GM12864 (cell line): ENCODE results near the gene MEIOSIN.

Experiments
- DNase-seq: peaks from one replicate; pipeline ENCODE4 v3.0.0-alpha.2; 2011; ENCODE audit warnings: low read depth
- H3K4me3 ChIP-seq: 2 replicates; pipeline ENCODE4 v1.5.1; 2011; ENCODE audit warnings: mild to moderate bottlenecking, low read depth, low read length, control low read depth
- TF ChIP-seq, protein P1 (sequence below): IDR thresholded peaks from 2 replicates; pipeline ENCODE4 v1.5.1; 2011; ENCODE audit warnings: low read depth, mild to moderate bottlenecking, moderate library complexity, low read length, control low read depth, inconsistent platforms; ENCODE audit errors: missing control alignments

MEIOSIN gene

DNA sequence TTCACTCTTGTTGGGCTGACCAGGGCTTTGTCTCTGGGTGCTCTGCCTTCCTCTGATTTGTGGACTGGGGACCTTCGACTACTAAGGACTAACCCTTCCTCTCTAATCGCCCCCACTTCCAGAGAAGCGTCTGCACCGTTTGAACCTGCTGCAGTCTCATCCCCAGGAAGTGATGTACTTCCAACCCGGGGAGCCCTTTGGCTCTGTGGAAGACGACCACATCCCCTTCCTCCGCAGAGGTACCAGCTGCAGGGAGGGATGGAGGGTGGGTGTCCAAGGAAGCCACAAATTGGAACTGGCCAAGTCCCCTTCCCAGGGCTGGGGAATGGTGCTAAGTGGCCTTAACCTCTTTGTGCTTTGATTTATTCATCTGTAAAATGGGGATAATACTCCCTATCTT is 31.6 kb upstream of the MEIOSIN start:
- TF ChIP-seq, protein P1, sequence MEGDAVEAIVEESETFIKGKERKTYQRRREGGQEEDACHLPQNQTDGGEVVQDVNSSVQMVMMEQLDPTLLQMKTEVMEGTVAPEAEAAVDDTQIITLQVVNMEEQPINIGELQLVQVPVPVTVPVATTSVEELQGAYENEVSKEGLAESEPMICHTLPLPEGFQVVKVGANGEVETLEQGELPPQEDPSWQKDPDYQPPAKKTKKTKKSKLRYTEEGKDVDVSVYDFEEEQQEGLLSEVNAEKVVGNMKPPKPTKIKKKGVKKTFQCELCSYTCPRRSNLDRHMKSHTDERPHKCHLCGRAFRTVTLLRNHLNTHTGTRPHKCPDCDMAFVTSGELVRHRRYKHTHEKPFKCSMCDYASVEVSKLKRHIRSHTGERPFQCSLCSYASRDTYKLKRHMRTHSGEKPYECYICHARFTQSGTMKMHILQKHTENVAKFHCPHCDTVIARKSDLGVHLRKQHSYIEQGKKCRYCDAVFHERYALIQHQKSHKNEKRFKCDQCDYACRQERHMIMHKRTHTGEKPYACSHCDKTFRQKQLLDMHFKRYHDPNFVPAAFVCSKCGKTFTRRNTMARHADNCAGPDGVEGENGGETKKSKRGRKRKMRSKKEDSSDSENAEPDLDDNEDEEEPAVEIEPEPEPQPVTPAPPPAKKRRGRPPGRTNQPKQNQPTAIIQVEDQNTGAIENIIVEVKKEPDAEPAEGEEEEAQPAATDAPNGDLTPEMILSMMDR, result no peak
- H3K4me3 ChIP-seq, result no peak overlapping the region
- DNase-seq, result no peak

DNA sequence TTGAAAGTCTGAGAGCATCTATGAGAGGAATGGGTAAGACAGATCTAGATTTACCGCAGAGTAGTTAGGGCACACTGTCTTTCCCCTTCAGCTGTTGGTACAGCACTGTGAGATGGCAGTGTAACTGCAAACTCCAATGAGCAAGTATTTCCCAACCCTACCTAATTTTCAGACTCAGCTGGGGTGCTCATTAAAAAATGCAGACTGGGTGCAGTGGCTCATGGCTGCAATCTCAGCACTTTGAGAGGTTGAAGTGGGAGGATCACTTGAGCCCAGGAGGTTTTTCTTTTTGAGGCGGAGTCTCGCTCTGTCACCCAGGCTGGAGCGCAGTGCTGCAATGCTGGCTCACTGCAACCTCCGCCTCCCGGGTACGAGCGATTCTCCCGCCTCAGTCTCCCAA is 28.1 kb upstream of the MEIOSIN start:
- TF ChIP-seq, protein P1, result no peak
- no peak for DNase-seq
- no peak overlapping the region for H3K4me3 ChIP-seq

DNA sequence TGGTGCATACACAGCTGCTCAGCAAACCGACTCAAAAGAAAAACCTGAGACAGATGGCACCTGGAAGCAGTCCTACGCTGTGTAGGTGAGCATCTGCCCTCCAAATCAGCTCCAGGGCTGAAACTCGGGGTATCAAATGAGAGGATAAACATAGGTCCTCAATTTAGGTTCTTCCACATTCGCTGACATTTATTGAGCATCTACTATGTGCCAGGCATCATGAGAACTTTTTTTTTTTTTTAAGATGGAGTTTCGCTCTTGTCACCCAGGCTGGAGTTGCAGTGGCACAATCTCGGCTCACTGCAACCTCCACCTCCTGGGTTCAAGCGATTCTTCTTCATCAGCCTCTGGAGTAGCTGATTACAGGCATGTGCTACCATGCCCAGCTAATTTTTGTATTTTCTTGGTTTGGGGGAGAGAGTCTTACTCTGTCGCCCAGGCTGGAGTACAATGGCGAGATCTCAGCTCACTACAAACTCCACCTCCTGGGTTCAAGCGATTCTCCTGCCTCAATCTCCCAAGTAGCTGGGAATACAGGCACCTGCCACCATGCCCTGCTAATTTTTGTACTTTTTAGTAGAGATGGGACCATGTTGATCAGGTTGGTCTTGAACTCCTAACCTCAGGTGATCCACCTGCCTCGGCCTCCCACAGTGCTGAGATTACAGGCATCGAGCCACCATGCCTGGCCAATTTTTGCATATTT is 27.4 kb upstream of the MEIOSIN start:
- no peak for DNase-seq
- TF ChIP-seq, protein P1, result no peak
- H3K4me3 ChIP-seq, result no peak overlapping the region

DNA sequence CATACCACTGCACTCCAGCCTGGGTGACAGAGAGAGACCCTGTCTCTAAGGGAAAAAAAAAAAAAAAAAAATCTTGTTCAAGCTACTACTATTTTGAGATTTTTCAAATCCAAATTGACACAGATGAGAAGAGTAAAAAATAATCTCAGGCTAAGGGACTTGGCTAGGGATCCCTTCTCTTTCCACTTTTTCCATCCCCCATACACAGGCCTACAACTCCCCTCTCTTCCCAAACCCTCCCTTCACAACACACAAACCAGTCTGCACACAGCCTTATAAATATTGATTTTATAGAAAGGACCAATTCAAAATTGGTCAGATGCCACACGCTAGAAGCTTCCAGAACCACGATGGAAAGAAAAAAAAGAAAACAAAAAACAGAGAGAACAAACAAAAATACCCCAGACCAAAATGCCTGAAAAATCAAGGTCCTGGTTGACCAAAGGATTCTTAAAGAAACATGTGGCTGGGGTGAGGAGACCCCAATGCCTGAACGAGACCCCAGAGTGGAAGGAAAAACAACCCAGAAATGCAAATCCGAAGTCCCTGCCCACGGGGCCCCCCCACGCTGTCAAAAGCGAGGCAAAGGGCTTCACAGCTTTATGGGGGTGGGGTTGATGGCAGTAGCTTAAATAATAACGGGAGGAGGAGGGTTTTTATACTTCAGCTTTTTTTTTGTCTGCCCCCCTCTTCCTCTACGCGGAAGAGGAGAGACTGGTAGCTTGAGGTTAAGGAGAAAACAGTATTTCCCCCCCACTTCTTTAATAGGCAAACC is 22.7 kb upstream of the MEIOSIN start:
- no peak for DNase-seq
- no peak overlapping the region for H3K4me3 ChIP-seq
- TF ChIP-seq, protein P1, result no peak

DNA sequence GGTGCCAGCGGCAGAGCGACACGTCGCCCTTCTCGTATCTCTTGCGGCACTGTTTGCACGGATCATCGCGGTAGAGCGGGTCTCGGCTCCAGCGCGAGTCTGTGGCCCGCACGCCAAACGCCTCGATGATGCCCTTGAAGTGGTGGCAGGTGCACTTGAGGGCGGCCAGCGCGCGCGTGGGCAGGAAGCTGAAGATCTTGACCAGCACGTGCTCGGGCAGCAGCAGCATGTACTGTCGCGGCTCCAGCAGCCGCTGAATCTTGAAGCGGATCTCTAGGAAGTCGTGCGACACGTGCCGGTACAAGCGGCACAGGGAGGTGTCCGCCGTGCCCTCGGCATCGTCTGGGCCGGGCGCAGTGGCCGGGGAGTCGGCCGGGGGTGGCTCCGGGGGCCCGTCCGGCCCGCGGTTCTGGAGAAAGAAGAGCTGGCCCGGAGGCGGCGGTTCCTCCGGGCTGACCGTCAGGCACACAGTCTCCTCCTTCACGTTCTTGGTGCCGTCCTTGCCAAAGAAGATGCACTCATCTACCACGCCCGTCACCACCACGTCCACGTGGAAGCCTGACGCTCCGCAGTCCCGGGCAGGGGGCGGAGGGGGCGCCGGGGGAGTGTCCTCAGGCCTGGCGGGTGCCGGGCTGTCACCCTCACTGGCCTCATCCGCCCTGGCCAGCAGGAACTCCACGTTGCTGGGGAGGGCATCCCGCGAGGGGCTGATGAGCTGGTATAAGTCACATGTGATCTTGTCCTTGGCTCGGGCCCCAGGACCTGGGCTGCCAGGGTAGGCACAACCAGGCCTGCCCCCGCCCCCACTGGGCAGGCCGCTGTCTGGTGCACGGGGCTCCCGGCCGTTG is 21.2 kb upstream of the MEIOSIN start:
- no peak overlapping the region for H3K4me3 ChIP-seq
- no peak for DNase-seq
- TF ChIP-seq, protein P1, result no peak

DNA sequence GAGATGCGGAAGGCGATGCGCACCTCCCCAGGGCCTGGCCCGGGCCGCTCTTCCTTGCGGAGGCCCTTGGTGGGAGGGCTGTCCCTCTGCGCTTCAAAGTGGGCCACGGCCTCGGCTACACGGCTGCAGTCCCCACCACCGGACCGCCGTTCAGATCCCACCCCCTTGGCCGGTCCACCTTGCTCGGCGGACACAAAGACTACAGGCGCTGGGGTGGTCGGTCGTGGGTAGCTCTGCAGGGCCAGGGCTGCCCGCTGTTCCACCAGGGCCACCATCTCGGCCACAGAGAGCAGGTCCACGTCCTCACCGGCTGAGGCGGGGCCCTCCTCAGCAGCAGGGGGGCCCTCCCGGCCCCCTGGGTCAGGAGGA is 20.6 kb upstream of the MEIOSIN start:
- TF ChIP-seq, protein P1, result no peak
- DNase-seq, result no peak
- H3K4me3 ChIP-seq, result no peak overlapping the region
